Measurements from ENCODE around the gene TGM1. TPM values are rescaled to one million over a fixed set of nuclear protein-coding genes. Genes with fewer than 3 reads are reported as not detected.

The TGM1 gene
- total and polyA plus RNA-seq, 10 of the 15 experiments (the other 5 are each of a cell fraction or from before 2014, with no cell fraction given): 0.05 to 5.9 (median 1.8) TPM

- no peak for TF ChIP-seq GABPA (IDR thresholded peaks at IDR 0.05; ENCODE audit: low read depth)
- no peak for TF ChIP-seq ZZZ3 (IDR thresholded peaks at IDR 0.05; ENCODE audit: control insufficient read depth, insufficient read length, low read depth)
Measured at GRCh38 chr14:24262821-24263733, at the start of gene TGM1 (continued).

- FAIRE-seq: no peak
Measured at GRCh38 chr14:24311837-24312615, 49.0 kb upstream of the TGM1 start.

More at GRCh38 chr14:24311837-24312615, 49.0 kb upstream of the TGM1 start:
- DNase-seq (ENCODE audit: low read depth, low spot score) (no peak), ATAC-seq (0 out of 3 replicates have a peak, but pooled peaks have one; percentile 3)
- Histone ChIP-seq H3K4me3 (peak overlapping the region; percentile 47; the same call in 1 of the 2 replicates), H3K36me3 (ENCODE audit: control insufficient read depth in 2 of 2, insufficient read depth in 2 of 2, low read length in 1 of 2) (peaks cover 0 to 2% of the 10 kb centered on the region in 2 experiments; a peak in 3 of 4 replicates), H3K4me1 (ENCODE audit: control insufficient read depth, insufficient read depth, low read length) (peaks cover 37% of the 10 kb centered on the region), H3K79me2 (ENCODE audit: control insufficient read depth, insufficient read depth, low read length) (no peaks in the 10 kb centered on the region), H3K9me3 (replicated peaks; ENCODE audit: control insufficient read depth, insufficient read depth, low read length) (no peaks in the 10 kb centered on the region), H3K27ac (ENCODE audit: control insufficient read depth, insufficient read depth) (no peak overlapping the region), H2AFZ (ENCODE audit: control insufficient read depth, low read depth, low read length) (no peak overlapping the region), H4K20me1 (ENCODE audit: control insufficient read depth, insufficient read depth) (no peaks in the 10 kb centered on the region), H3K4me2 (ENCODE audit: control insufficient read depth, insufficient read depth) (peak overlapping the region; percentile 46), H3K27me3 (replicated peaks in 1 of 2; ENCODE audit: control insufficient read depth in 2 of 2, insufficient read depth in 2 of 2, low read length in 1 of 2) (no peaks in the 10 kb centered on the region), H3K9ac (ENCODE audit: control insufficient read depth, insufficient read depth, low read length) (no peak overlapping the region; the same call in 1 of the 2 replicates)
- ChIA-PET RAD21 (ENCODE audit: unreplicated experiment) (interaction anchor here (1.0 to 1.9 kb wide), 3 partner anchors 15 to 70 kb away, joined by 3 to 7 read pairs (median 4); partner anchors contain the start of gene TINF2), CTCF (interaction anchor here (0.6 to 7.9 kb wide), 13 partner anchors 10 to 297 kb away, joined by 3 to 149 read pairs (median 4); partner anchors contain the start of genes DHRS1, IRF9, KHNYN and NOP9), SMC1A (ENCODE audit: uncharacterized antibody, unreplicated experiment) (interaction anchor here (0.6 to 2.4 kb wide), 2 partner anchors 34 to 119 kb away, joined by 3 to 5 read pairs; no protein-coding TSS in a partner anchor), POLR2A (interaction anchor here (1.2 to 1.9 kb wide), 2 partner anchors 15 to 120 kb away, joined by 3 to 4 read pairs; no protein-coding TSS in a partner anchor)
- no peak for TF ChIP-seq FOS (IDR thresholded peaks at IDR 0.05; ENCODE audit: borderline replicate concordance, extremely low read depth, insufficient read length)
- TF ChIP-seq POLR2A (IDR thresholded peaks at IDR 0.05; ENCODE audit: low read depth, low read length): peak; percentile 32; the same call in 1 of the 2 replicates
- in situ Hi-C loops (cut with MboI): no loop called here
- WGBS (ENCODE audit: insufficient coverage, insufficient replicate concordance, low lambda C conversion rate, missing lambda C conversion rate): 100% methylated on average over 1 of the region's 1 CpG
- BruUV-seq (replicated peaks): no TSS peak
- intact Hi-C loops (cut with micrococcal nuclease; ENCODE audit: unreplicated experiment): no loop called here
